Cardiac fibroblast (primary cell): ENCODE measurements around the gene MAP7.
"Not testable (repeated sequence)": the region's sequence is repeated elsewhere in the genome, so short reads cannot be mapped to it uniquely, and the experiment has no call there.

ENCODE experiments used
- DNase-seq, 2 donors: peaks; one replicate each; pipeline versions ENCODE4 v3.0.0 to v3.0.0-alpha.2; 2010; ENCODE audit warnings: low read depth in 2 of 2
- H3K4me3 ChIP-seq, 2 donors: replicated peaks in 1 of 2; 1 replicate in 1 of 2; 2 replicates in 1 of 2; pipeline ENCODE4 v1.5.1; 2011; ENCODE audit warnings: low read depth in 2 of 2, low read length in 2 of 2, mild to moderate bottlenecking in 2 of 2, moderate library complexity in 1 of 2
- CTCF ChIP-seq: IDR thresholded peaks from one replicate; pipeline ENCODE4 v1.5.1; 2011; ENCODE audit warnings: low read depth, mild to moderate bottlenecking, low read length, inconsistent platforms

MAP7 gene

GRCh38 chr6:136492409-136492808 is 57.8 kb downstream of the MAP7 start:
- TF ChIP-seq CTCF: no peak
- DNase-seq: no peak
- H3K4me3 ChIP-seq: no peak overlapping the region

- no peak overlapping the region for H3K4me3 ChIP-seq
- no peak for DNase-seq
- no peak for TF ChIP-seq CTCF
Measured at GRCh38 chr6:136491754-136492153, 58.5 kb downstream of the MAP7 start.

- H3K4me3 ChIP-seq: no peak overlapping the region
- TF ChIP-seq CTCF: no peak
- DNase-seq: no peak
Measured at GRCh38 chr6:136491251-136491650, 59.0 kb downstream of the MAP7 start.

DNA sequence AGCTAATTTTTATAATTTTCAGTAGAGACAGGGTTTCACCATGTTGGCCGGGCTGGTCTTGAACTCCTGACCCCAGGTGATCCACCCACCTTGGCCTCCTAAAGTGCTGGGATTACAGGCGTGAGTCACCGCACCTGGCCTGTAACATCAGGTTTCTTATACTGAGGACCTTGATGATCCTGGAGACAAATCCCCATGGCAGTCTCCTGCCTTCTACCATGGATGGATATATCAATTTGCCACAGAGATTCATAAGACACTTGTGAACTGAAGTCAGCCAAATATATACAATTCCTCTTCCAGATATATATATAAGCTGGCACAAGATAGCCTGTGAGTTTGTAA is 60.6 kb downstream of the MAP7 start:
- H3K4me3 ChIP-seq, DNase-seq: not testable (repeated sequence)

DNA sequence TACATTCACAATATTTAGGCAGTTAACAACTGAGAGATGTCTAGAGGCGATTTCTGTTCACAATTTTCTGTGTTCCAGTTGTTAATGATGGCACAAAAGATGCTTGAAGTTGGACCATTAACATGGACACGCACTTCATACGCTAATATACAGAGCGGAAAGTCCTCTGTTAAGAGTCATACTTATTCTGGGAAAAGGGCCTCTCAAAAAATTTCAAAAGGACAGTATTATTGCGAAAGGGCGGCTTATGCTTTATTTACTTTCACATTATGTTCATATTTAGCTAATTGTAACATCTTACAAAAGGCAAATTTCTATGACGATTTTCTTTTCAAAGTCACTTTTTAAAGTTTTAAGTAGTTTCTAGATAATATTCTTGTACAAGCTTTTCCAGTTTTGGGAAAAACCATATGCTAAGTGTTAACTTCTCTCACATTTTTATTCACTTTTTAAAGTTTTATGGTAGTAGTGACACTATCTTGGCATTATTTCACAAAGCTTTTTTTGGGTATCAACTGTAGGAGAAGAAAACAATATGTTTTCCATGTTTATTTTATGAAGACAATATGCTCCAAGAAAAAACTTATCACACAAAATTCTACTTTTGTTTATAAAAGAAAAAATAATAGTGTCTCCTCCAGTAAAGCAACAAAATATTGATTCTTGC is 62.3 kb downstream of the MAP7 start:
- no peak overlapping the region for H3K4me3 ChIP-seq
- DNase-seq: peak in 1 of 2 donors; percentile 2
- TF ChIP-seq CTCF: no peak

DNA sequence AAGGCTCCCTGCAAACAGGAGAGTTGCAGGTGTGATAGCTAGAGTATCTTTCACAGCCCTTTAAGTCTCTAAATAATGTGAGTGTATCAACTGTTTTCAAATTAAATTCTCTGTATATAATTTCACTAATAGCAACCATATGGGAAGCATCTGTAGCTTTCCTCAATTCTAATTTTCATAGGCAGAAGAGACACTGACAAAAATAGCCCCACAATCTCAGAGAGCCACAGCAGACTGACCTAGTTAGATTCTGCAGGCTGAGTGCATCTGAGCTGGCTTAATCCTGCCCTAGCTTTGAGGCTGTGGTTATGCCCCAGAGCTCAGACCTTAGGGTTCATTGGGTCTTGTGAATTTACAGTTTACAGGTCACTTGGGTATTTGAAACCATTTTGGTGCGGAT is 63.9 kb downstream of the MAP7 start:
- no peak overlapping the region for H3K4me3 ChIP-seq
- no peak for TF ChIP-seq CTCF
- no peak for DNase-seq

- no peak overlapping the region for H3K4me3 ChIP-seq
- no peak for TF ChIP-seq CTCF
- DNase-seq: no peak
Measured at GRCh38 chr6:136483906-136484305, 66.3 kb downstream of the MAP7 start.

- not testable (repeated sequence) for H3K4me3 ChIP-seq, DNase-seq
Measured at GRCh38 chr6:136483005-136483404, 67.2 kb downstream of the MAP7 start.
